Liver (tissue), 9 donors: Measurements from ENCODE around the gene USP24. TPM values are rescaled to one million over a fixed set of nuclear protein-coding genes. Genes with fewer than 3 reads are reported as not detected.

Source experiments
- DNase-seq: peaks from one replicate; pipeline ENCODE4 v3.0.0-alpha.2; 2017; ENCODE audit warnings: low spot score
- H3K27ac ChIP-seq, 2 donors: one replicate each; pipeline ENCODE4 v1.7.0; 2013; ENCODE audit warnings: inconsistent platforms in 2 of 2, low read length in 2 of 2, control low read depth in 1 of 2, low read depth in 1 of 2, mild to moderate bottlenecking in 1 of 2
- H3K27me3 ChIP-seq, 4 donors: one replicate each; pipeline versions ENCODE4 v1.6.1 to v1.7.0; 2013; ENCODE audit warnings: low read length in 3 of 4, inconsistent platforms in 1 of 4, mild to moderate bottlenecking in 1 of 4, moderate library complexity in 1 of 4; ENCODE audit not compliant: control insufficient read depth in 4 of 4, insufficient read depth in 4 of 4
- H3K36me3 ChIP-seq, 4 donors: one replicate each; pipeline versions ENCODE4 v1.6.1 to v1.7.0; 2013; ENCODE audit warnings: low read length in 3 of 4, mild to moderate bottlenecking in 3 of 4, low read depth in 1 of 4, moderate library complexity in 1 of 4; ENCODE audit not compliant: control insufficient read depth in 4 of 4, insufficient read depth in 3 of 4
- H3K4me1 ChIP-seq, 4 donors: one replicate each; pipeline versions ENCODE4 v1.6.1 to v1.7.0; 2013; ENCODE audit warnings: low read length in 3 of 4, mild to moderate bottlenecking in 3 of 4, moderate library complexity in 1 of 4; ENCODE audit not compliant: control insufficient read depth in 4 of 4, insufficient read depth in 4 of 4
- H3K4me3 ChIP-seq, 3 donors: one replicate each; pipeline versions ENCODE4 v1.6.1 to v1.7.0; 2013; ENCODE audit warnings: low read length in 3 of 3, control low read depth in 1 of 3, low read depth in 1 of 3, mild to moderate bottlenecking in 1 of 3
- H3K9ac ChIP-seq, 2 donors: one replicate each; pipeline ENCODE4 v1.7.0; 2013; ENCODE audit warnings: low read length in 2 of 2, mild to moderate bottlenecking in 2 of 2, moderate library complexity in 2 of 2, control low read depth in 1 of 2, low read depth in 1 of 2
- H3K9me3 ChIP-seq, 4 donors: one replicate each; pipeline versions ENCODE4 v1.6.1 to v1.7.0; 2013; ENCODE audit warnings: low read length in 3 of 4; ENCODE audit not compliant: control insufficient read depth in 4 of 4
- CTCF ChIP-seq: fragments of 150-350 bp; IDR thresholded peaks from 2 replicates; pipeline ENCODE4 v1.5.1; 2017; ENCODE audit warnings: improper control_type of control experiment, low read depth, low read length; ENCODE audit not compliant: missing input control
- EGR1 ChIP-seq, 2 donors: IDR thresholded peaks; 2 replicates each; pipeline ENCODE4 v1.6.1; 2016 to 2018; ENCODE audit warnings: antibody characterized with exemption in 2 of 2, low read depth in 2 of 2
- FOXA2 ChIP-seq: IDR thresholded peaks from 2 replicates; pipeline ENCODE4 v1.6.1; 2016; ENCODE audit warnings: antibody characterized with exemption
- GABPA ChIP-seq, 2 donors: IDR thresholded peaks in 1 of 2; conservative IDR thresholded peaks in 1 of 2; 2 replicates each; pipeline ENCODE4 v1.6.1; 2016; ENCODE audit warnings: antibody characterized with exemption in 2 of 2, mild to moderate bottlenecking in 1 of 2, moderate library complexity in 1 of 2
- HNF4A ChIP-seq, 2 donors: conservative IDR thresholded peaks; 2 replicates each; pipeline ENCODE4 v1.6.1; 2016; ENCODE audit warnings: antibody characterized with exemption in 2 of 2, mild to moderate bottlenecking in 2 of 2
- HNF4G ChIP-seq: IDR thresholded peaks from 2 replicates; pipeline ENCODE4 v1.6.1; 2016; ENCODE audit warnings: antibody characterized with exemption
- JUND ChIP-seq, 2 donors: IDR thresholded peaks; 2 replicates each; pipeline ENCODE4 v1.6.1; 2016; ENCODE audit warnings: antibody characterized with exemption in 2 of 2
- NR2F2 ChIP-seq: IDR thresholded peaks from 2 replicates; pipeline ENCODE4 v1.6.1; 2016; ENCODE audit warnings: antibody characterized with exemption
- RAD21 ChIP-seq, 2 donors: IDR thresholded peaks; 2 replicates each; pipeline ENCODE4 v1.6.1; 2016; ENCODE audit warnings: antibody characterized with exemption in 2 of 2, mild to moderate bottlenecking in 2 of 2
- RXRA ChIP-seq, 2 donors: IDR thresholded peaks; 2 replicates each; pipeline ENCODE4 v1.6.1; 2017 to 2018; ENCODE audit warnings: antibody characterized with exemption in 2 of 2, mild to moderate bottlenecking in 1 of 2
- TAF1 ChIP-seq: conservative IDR thresholded peaks from 2 replicates; pipeline ENCODE4 v1.6.1; 2016; ENCODE audit warnings: antibody characterized with exemption, mild to moderate bottlenecking
- YY1 ChIP-seq: IDR thresholded peaks from 2 replicates; pipeline ENCODE4 v1.6.1; 2016; ENCODE audit warnings: antibody characterized with exemption, mild to moderate bottlenecking
- ZBTB33 ChIP-seq: IDR thresholded peaks from 2 replicates; pipeline ENCODE4 v1.6.1; 2016; ENCODE audit warnings: antibody characterized with exemption
- WGBS: extraction: QIAGEN DNeasy Blood & Tissue Kit; methylation state at CpG from one replicate; pipeline ENCODE4 v1.1.7; 2013; 5-methylcytosine and 5-hydroxymethylcytosine counted together
- polyA plus RNA-seq, 2 donors: library from polyadenylated mRNA; stranded (reverse) in 1 of 2; unstranded in 1 of 2; fragments of 200-250 nt in 1 of 2; fragments of >200 nt in 1 of 2; fragmentation: Nextera tagmentation in 1 of 2; extraction: Ambion mirVana in 1 of 2; gene quantifications; one replicate each; pipeline versions ENCODE4 v1.2.1 to v1.2.3, GENCODE V29; 2013 to 2015
- total RNA-seq, 2 donors: library from RNA; depleted of rRNA; stranded (reverse); fragments of >200 nt; gene quantifications; one replicate each; pipeline ENCODE4 v1.2.3, GENCODE V29; 2014
- TF ChIP-seq, protein P1 (sequence below): IDR thresholded peaks from 2 replicates; pipeline ENCODE4 v1.6.1; 2016; ENCODE audit warnings: antibody characterized with exemption
- TF ChIP-seq, protein P2 (sequence below): IDR thresholded peaks from 2 replicates; pipeline ENCODE4 v1.6.1; 2016; ENCODE audit warnings: antibody characterized with exemption, mild to moderate bottlenecking
- TF ChIP-seq, protein P3 (sequence below): IDR thresholded peaks from 2 replicates; pipeline ENCODE4 v1.6.1; 2016; ENCODE audit warnings: antibody characterized with exemption
- donor health status: healthy.
- donor health status: healthy.
- donor health status: healthy.
- donor health status: healthy.
- donor health status: healthy.

Gene USP24
- total and polyA plus RNA-seq, 4 donors: 7.0 to 75.8 (median 20.3) TPM

- H3K9ac ChIP-seq: no peak overlapping the region
- H3K27me3 ChIP-seq: no peaks in the 10 kb centered on the region
- H3K4me3 ChIP-seq: no peak overlapping the region
- TF ChIP-seq CTCF: no peak
- no peak for TF ChIP-seq HNF4G
- TF ChIP-seq FOXA2: no peak
- no peak for TF ChIP-seq RAD21 (IDR thresholded peaks at IDR 0.05)
- no peak for TF ChIP-seq YY1
- no peak for TF ChIP-seq GABPA (IDR thresholded peaks at IDR 0.05 in 1 of 2, conservative IDR thresholded peaks at IDR 0.05 in 1 of 2)
- TF ChIP-seq, protein P1, sequence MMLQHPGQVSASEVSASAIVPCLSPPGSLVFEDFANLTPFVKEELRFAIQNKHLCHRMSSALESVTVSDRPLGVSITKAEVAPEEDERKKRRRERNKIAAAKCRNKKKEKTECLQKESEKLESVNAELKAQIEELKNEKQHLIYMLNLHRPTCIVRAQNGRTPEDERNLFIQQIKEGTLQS: no peak
- TF ChIP-seq NR2F2: no peak
- no peak for TF ChIP-seq RXRA (IDR thresholded peaks at IDR 0.05)
- no peak for TF ChIP-seq JUND (IDR thresholded peaks at IDR 0.05)
- no peak for TF ChIP-seq ZBTB33
- no peak for TF ChIP-seq EGR1 (IDR thresholded peaks at IDR 0.05; ENCODE audit: low read depth in 2 of 2)
- no peak for TF ChIP-seq TAF1
- TF ChIP-seq, protein P2, sequence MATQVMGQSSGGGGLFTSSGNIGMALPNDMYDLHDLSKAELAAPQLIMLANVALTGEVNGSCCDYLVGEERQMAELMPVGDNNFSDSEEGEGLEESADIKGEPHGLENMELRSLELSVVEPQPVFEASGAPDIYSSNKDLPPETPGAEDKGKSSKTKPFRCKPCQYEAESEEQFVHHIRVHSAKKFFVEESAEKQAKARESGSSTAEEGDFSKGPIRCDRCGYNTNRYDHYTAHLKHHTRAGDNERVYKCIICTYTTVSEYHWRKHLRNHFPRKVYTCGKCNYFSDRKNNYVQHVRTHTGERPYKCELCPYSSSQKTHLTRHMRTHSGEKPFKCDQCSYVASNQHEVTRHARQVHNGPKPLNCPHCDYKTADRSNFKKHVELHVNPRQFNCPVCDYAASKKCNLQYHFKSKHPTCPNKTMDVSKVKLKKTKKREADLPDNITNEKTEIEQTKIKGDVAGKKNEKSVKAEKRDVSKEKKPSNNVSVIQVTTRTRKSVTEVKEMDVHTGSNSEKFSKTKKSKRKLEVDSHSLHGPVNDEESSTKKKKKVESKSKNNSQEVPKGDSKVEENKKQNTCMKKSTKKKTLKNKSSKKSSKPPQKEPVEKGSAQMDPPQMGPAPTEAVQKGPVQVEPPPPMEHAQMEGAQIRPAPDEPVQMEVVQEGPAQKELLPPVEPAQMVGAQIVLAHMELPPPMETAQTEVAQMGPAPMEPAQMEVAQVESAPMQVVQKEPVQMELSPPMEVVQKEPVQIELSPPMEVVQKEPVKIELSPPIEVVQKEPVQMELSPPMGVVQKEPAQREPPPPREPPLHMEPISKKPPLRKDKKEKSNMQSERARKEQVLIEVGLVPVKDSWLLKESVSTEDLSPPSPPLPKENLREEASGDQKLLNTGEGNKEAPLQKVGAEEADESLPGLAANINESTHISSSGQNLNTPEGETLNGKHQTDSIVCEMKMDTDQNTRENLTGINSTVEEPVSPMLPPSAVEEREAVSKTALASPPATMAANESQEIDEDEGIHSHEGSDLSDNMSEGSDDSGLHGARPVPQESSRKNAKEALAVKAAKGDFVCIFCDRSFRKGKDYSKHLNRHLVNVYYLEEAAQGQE: no peak
- TF ChIP-seq, protein P3, sequence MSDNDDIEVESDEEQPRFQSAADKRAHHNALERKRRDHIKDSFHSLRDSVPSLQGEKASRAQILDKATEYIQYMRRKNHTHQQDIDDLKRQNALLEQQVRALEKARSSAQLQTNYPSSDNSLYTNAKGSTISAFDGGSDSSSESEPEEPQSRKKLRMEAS: no peak
- no peaks in the 10 kb centered on the region for H3K9me3 ChIP-seq
- no peaks in the 10 kb centered on the region for H3K4me1 ChIP-seq
- H3K36me3 ChIP-seq: peaks cover 2 to 22% (median 14%) of the 10 kb centered on the region in 4 donors
- 88% methylated on average over 6 of the region's 6 CpGs for WGBS
- DNase-seq: no peak
- no peak overlapping the region for H3K27ac ChIP-seq
These were observed 47.8 kb downstream of the USP24 start for GRCh38 chr1:55167224-55167871.

DNA sequence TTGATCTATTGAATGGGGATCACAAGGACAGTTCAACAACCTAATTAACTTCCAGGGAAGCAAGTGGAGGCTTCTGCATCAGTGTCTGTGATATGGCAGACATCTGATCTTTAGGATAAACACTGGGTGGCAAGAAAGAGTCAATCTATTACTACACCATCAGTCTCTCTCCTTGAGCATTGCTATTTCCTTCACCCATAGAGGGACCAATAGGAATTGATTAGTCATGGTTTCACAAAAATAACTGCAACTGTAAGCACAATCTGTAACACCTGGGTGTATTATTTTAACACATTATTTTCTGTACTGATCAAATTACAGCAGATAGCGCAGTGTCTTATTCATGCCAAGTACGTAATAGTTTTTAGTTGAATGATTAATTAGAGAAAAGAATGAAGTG is 50.3 kb downstream of the USP24 start:
- H3K36me3 ChIP-seq: peaks cover 0 to 28% (median 16%) of the 10 kb centered on the region in 4 donors
- no peak overlapping the region for H3K4me3 ChIP-seq
- H3K27me3 ChIP-seq: no peaks in the 10 kb centered on the region
- no peaks in the 10 kb centered on the region for H3K9me3 ChIP-seq
- no peak overlapping the region for H3K9ac ChIP-seq
- WGBS: 97% methylated on average over 2 of the region's 2 CpGs
- H3K4me1 ChIP-seq: no peaks in the 10 kb centered on the region
- no peak for DNase-seq
- H3K27ac ChIP-seq: no peak overlapping the region
- no peak for TF ChIP-seq HNF4A (conservative IDR thresholded peaks at IDR 0.05)
- no peak for TF ChIP-seq TAF1
- no peak for TF ChIP-seq RAD21 (IDR thresholded peaks at IDR 0.05)
- TF ChIP-seq, protein P2: no peak
- no peak for TF ChIP-seq HNF4G
